Duodenal mucosa (tissue), 2 donors: ENCODE measurements around the gene PLEKHM3.

ENCODE experiments used
- H3K27ac ChIP-seq: one replicate; pipeline ENCODE4 v1.7.0; 2013; ENCODE audit warnings: low read depth, low read length
- H3K27me3 ChIP-seq, 2 donors: one replicate each; pipeline ENCODE4 v1.7.0; 2013; ENCODE audit warnings: low read length in 2 of 2, control low read depth in 1 of 2; ENCODE audit not compliant: insufficient read depth in 2 of 2, control insufficient read depth in 1 of 2
- H3K36me3 ChIP-seq, 2 donors: one replicate each; pipeline ENCODE4 v1.7.0; 2013; ENCODE audit warnings: low read length in 2 of 2, control low read depth in 1 of 2; ENCODE audit not compliant: insufficient read depth in 2 of 2, control insufficient read depth in 1 of 2
- H3K4me1 ChIP-seq, 2 donors: one replicate each; pipeline ENCODE4 v1.7.0; 2013; ENCODE audit warnings: low read length in 2 of 2, control low read depth in 1 of 2; ENCODE audit not compliant: insufficient read depth in 2 of 2, control insufficient read depth in 1 of 2
- H3K4me3 ChIP-seq, 2 donors: one replicate each; pipeline ENCODE4 v1.7.0; 2013; ENCODE audit warnings: low read length in 2 of 2, low read depth in 1 of 2
- H3K9ac ChIP-seq, 2 donors: one replicate each; pipeline ENCODE4 v1.7.0; 2013; ENCODE audit warnings: low read length in 2 of 2, low read depth in 1 of 2
- H3K9me3 ChIP-seq, 2 donors: one replicate each; pipeline ENCODE4 v1.7.0; 2013; ENCODE audit warnings: low read length in 2 of 2, control low read depth in 1 of 2; ENCODE audit not compliant: control insufficient read depth in 1 of 2

PLEKHM3 gene

GRCh38 chr2:207784898-207785297 is 240.4 kb downstream of the PLEKHM3 start:
- H3K36me3 ChIP-seq: no peaks in the 10 kb centered on the region
- no peak overlapping the region for H3K27ac ChIP-seq
- no peak overlapping the region for H3K4me3 ChIP-seq
- peaks cover 27 to 30% of the 10 kb centered on the region in 2 donors for H3K4me1 ChIP-seq
- H3K9me3 ChIP-seq: no peaks in the 10 kb centered on the region
- no peaks in the 10 kb centered on the region for H3K27me3 ChIP-seq
- H3K9ac ChIP-seq: no peak overlapping the region

DNA sequence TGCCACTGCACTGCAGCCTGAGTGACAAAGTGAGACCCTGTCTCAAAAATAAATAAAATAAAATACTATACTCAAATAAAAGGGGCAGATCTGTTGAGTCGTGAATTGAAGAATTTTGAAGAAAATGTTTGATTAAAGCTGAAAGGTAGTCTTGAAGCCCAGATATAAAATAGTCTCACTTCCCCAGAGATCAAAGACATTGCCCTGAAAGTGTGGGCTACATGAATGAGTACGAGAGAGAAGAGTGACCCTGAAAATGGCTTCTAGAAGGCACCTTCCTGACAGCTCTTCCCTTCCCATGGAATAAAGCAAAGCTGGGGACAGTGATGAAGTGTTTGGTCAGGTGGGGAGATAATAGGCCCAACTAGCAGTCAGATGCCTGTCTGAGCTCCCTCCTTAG is 241.8 kb downstream of the PLEKHM3 start:
- H3K9ac ChIP-seq: no peak overlapping the region
- no peak overlapping the region for H3K27ac ChIP-seq

DNA sequence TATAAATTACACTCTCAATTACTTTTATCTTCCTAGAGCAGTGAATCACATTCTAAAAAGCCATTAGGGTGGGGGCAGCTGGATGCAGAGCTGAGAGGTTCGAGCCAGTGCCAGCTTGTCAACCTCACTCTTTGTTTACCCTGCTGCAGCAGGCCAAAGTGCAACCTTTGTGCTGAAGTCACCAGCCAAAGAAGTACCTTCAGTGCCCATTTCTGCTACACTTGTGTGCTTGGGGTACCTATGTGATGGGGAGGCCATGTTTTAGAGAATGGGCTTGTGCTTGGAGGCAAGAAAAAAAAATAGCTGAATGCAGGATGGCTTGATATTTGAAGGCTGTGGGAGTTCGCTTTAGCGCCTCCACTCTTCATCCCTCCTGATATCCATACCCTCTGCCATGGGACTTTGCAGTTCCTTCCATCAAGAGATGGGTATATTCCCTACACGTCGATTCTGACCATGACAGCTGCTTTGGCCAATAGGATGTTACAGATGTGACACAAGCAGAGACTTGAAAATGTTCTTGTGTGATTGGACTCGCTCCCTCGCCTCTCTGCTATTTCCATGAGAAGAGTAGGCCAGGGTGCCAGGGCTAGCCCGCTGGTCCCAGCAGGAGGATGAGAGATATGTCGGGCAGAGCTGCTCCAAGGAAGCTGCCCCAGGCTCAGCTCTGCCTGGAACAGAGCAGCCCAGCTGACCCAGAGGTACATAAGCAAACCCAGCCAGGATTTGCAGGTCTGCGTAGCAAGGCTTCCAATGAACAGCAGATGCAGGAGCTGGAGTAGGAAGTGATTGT is 242.9 kb downstream of the PLEKHM3 start:
- H3K27me3 ChIP-seq: no peaks in the 10 kb centered on the region
- H3K4me1 ChIP-seq: peaks cover 41 to 42% of the 10 kb centered on the region in 2 donors
- H3K27ac ChIP-seq: no peak overlapping the region
- H3K9me3 ChIP-seq: no peaks in the 10 kb centered on the region
- peak overlapping the region in 1 of 2 donors; percentile 7 for H3K9ac ChIP-seq
- no peak overlapping the region for H3K4me3 ChIP-seq
- no peaks in the 10 kb centered on the region for H3K36me3 ChIP-seq

More for the DNA sequence above, 241.8 kb downstream of the PLEKHM3 start:
- no peaks in the 10 kb centered on the region for H3K27me3 ChIP-seq
- no peak overlapping the region for H3K4me3 ChIP-seq
- no peaks in the 10 kb centered on the region for H3K36me3 ChIP-seq
- peaks cover 32% of the 10 kb centered on the region in 2 donors for H3K4me1 ChIP-seq
- H3K9me3 ChIP-seq: no peaks in the 10 kb centered on the region

DNA sequence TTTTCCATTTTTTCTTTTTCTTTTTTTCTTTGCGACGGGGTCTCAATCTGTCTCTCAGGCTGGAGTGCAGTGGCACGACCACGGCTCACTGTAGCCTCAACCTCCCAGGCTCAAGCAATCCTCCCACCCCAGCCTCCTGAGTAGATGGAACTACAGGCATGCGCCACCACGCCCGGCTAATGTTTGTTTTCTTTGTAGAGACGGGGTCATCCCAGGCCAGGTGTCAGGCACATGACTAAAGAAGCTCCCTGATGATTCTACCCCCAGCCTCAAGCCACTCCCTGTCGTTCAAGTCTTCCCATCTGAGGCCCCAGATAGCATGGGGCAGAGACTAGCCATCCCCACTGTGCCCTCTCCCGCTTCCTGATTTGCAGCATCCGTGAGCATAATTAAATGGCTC is 245.8 kb downstream of the PLEKHM3 start:
- Histone ChIP-seq H3K27ac (no peak overlapping the region), H3K4me3 (no peak overlapping the region), H3K9ac (no peak overlapping the region), H3K27me3 (no peaks in the 10 kb centered on the region), H3K4me1 (peaks cover 46 to 47% of the 10 kb centered on the region in 2 donors), H3K9me3 (no peaks in the 10 kb centered on the region), H3K36me3 (no peaks in the 10 kb centered on the region)

GRCh38 chr2:207778298-207778882 is 246.9 kb downstream of the PLEKHM3 start:
- H3K9ac ChIP-seq: no peak overlapping the region
- no peaks in the 10 kb centered on the region for H3K36me3 ChIP-seq
- no peaks in the 10 kb centered on the region for H3K27me3 ChIP-seq
- H3K27ac ChIP-seq: no peak overlapping the region
- no peaks in the 10 kb centered on the region for H3K9me3 ChIP-seq
- H3K4me3 ChIP-seq: no peak overlapping the region
- H3K4me1 ChIP-seq: peaks cover 45 to 46% of the 10 kb centered on the region in 2 donors

GRCh38 chr2:207777124-207777523 is 248.2 kb downstream of the PLEKHM3 start:
- H3K9me3 ChIP-seq: no peaks in the 10 kb centered on the region
- H3K36me3 ChIP-seq: no peaks in the 10 kb centered on the region
- no peak overlapping the region for H3K27ac ChIP-seq
- no peak overlapping the region for H3K9ac ChIP-seq
- no peaks in the 10 kb centered on the region for H3K27me3 ChIP-seq
- H3K4me3 ChIP-seq: no peak overlapping the region
- peaks cover 34 to 35% of the 10 kb centered on the region in 2 donors for H3K4me1 ChIP-seq

GRCh38 chr2:207775473-207775872 is 249.9 kb downstream of the PLEKHM3 start:
- Histone ChIP-seq H3K27ac (no peak overlapping the region), H3K4me3 (no peak overlapping the region)

DNA sequence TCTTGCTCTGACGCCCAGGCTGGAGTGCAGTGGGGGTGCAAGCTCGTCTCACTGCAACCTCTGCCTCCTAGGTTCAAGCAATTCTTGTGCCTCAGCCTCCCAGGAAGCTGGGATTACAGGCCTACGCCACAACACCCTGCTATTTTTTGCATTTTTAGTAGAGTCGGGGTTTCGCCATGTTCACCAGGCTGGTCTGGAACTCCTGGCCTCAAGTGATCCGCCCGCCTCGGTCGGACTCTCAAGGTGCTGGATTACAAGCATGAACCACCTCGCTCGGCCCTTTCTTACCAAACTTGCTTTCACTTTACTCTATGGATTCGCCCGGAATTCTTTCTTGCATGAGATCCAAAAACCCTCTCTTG is 252.5 kb downstream of the PLEKHM3 start:
- Histone ChIP-seq H3K9me3 (no peaks in the 10 kb centered on the region), H3K4me3 (no peak overlapping the region), H3K27ac (no peak overlapping the region), H3K9ac (no peak overlapping the region), H3K36me3 (peaks cover 0 to under 1% of the 10 kb centered on the region in 2 donors), H3K27me3 (no peaks in the 10 kb centered on the region), H3K4me1 (peaks cover 26 to 32% of the 10 kb centered on the region in 2 donors)

More at GRCh38 chr2:207775473-207775872, 249.9 kb downstream of the PLEKHM3 start:
- Histone ChIP-seq H3K9ac (no peak overlapping the region), H3K4me1 (peaks cover 34 to 35% of the 10 kb centered on the region in 2 donors), H3K9me3 (no peaks in the 10 kb centered on the region), H3K36me3 (no peaks in the 10 kb centered on the region), H3K27me3 (no peaks in the 10 kb centered on the region)

DNA sequence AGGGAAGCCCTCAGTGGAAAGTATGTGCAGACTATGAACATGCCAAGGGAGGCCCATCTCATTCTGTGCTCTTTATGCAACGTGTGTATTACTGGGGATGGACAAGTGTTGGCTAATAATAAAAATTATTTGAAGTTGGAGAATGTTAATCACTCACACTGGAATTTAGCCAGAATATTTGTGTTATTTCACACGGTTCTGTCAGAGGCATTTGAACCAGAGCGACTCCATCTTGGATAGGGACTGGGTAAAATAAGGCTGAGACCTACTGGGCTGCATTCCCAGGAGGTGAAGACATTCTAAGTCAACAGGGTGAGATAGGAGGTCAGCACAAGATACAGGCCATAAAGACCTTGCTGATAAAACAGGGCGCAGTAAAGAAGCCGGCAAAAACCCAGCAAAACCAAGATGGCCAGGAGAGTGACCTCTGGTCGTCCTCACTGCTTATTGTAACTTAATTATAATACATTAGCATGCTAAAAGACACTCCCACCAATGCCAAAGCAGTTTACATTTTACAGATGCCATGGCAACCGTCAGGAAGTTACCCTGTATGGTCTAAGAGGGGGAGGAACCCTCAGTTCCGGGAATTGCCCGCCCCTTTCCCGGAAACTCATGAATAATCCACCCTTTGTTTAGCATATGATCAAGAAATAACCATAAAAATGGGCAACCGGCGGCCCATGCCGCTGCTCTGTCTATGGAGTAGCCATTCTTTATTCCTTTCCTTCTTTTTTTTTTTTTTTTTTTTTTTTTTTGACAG is 253.1 kb downstream of the PLEKHM3 start:
- H3K4me1 ChIP-seq: peaks cover 24 to 33% of the 10 kb centered on the region in 2 donors
- H3K27ac ChIP-seq: no peak overlapping the region
- no peaks in the 10 kb centered on the region for H3K9me3 ChIP-seq
- H3K27me3 ChIP-seq: no peaks in the 10 kb centered on the region
- peaks cover 5 to 6% of the 10 kb centered on the region in 2 donors for H3K36me3 ChIP-seq
- no peak overlapping the region for H3K4me3 ChIP-seq
- H3K9ac ChIP-seq: no peak overlapping the region

DNA sequence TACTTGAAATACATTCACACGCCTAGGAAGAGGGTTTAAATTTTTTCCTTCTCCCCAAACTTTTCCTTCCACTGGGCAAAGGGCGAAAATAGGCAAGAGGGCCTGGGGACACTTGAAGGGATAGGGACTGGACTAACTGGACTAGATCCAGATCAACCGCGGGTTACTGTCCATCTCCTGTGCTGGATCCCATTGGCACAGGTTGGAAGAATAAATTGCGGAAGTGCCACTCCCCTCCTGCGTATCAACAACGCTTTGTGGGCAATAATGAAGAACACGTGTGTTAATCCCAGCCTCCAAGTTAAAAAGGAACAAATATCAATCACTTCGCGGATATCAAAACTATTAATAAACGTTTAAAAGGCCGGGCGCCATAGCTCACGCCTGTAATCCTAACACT is 253.9 kb downstream of the PLEKHM3 start:
- Histone ChIP-seq H3K4me1 (peaks cover 24 to 35% of the 10 kb centered on the region in 2 donors), H3K9ac (peak overlapping the region; percentile 22 to 84), H3K27ac (no peak overlapping the region), H3K9me3 (no peaks in the 10 kb centered on the region), H3K27me3 (no peaks in the 10 kb centered on the region), H3K4me3 (peak overlapping the region in 1 of 2 donors; percentile 80), H3K36me3 (peaks cover 6 to 8% of the 10 kb centered on the region in 2 donors)
